Fibroblast of upper back skin (primary cell): ENCODE results near the gene DGCR2.
A peak's percentile ranks its signal among the peaks of the same experiment; 100 is the strongest.
"Not testable (repeated sequence)": the region's sequence is repeated elsewhere in the genome, so short reads cannot be mapped to it uniquely, and the experiment has no call there.

ENCODE experiments used
- DNase-seq: peaks from one replicate; pipeline ENCODE4 v3.0.0-alpha.2; 2013

Gene DGCR2

GRCh38 chr22:19105867-19106802, 16.1 kb downstream of the DGCR2 start:
- no peak for DNase-seq

GRCh38 chr22:19105456-19105855, 16.8 kb downstream of the DGCR2 start:
- no peak for DNase-seq

GRCh38 chr22:19103880-19104821, 18.1 kb downstream of the DGCR2 start:
- DNase-seq = peak; percentile 17

- DNase-seq = no peak
Observed at GRCh38 chr22:19098157-19098556, 24.1 kb downstream of the DGCR2 start.

GRCh38 chr22:19097518-19097917, 24.7 kb downstream of the DGCR2 start:
- DNase-seq = no peak

GRCh38 chr22:19096555-19096954, 25.7 kb downstream of the DGCR2 start:
- no peak for DNase-seq

- no peak for DNase-seq
Observed at GRCh38 chr22:19094393-19094997, 27.7 kb downstream of the DGCR2 start.

GRCh38 chr22:19092725-19093124, 29.5 kb downstream of the DGCR2 start:
- no peak for DNase-seq

- no peak for DNase-seq
Observed at GRCh38 chr22:19090586-19091127, 31.6 kb downstream of the DGCR2 start.

GRCh38 chr22:19090183-19090582, 32.0 kb downstream of the DGCR2 start:
- DNase-seq = no peak

- DNase-seq = no peak
Observed at GRCh38 chr22:19088866-19089595, 33.2 kb downstream of the DGCR2 start.

GRCh38 chr22:19086896-19087295, 35.3 kb downstream of the DGCR2 start:
- DNase-seq = peak; percentile 38

GRCh38 chr22:19086417-19086816, 35.8 kb downstream of the DGCR2 start:
- DNase-seq = no peak

GRCh38 chr22:19085233-19085718, 36.9 kb downstream of the DGCR2 start:
- peak; percentile 40 for DNase-seq

GRCh38 chr22:19084586-19084985, 37.6 kb downstream of the DGCR2 start:
- DNase-seq = not testable (repeated sequence)

- DNase-seq = not testable (repeated sequence)
Observed at GRCh38 chr22:19084126-19084525, 38.1 kb downstream of the DGCR2 start.

GRCh38 chr22:19082793-19083192, 39.4 kb downstream of the DGCR2 start:
- DNase-seq = no peak

GRCh38 chr22:19082101-19082500, 40.1 kb downstream of the DGCR2 start:
- DNase-seq = no peak

GRCh38 chr22:19081351-19081750, 40.9 kb downstream of the DGCR2 start:
- no peak for DNase-seq

GRCh38 chr22:19080853-19081252, 41.4 kb downstream of the DGCR2 start:
- no peak for DNase-seq

- DNase-seq = no peak
Observed at GRCh38 chr22:19079691-19080090, 42.5 kb downstream of the DGCR2 start.

- no peak for DNase-seq
Observed at GRCh38 chr22:19075404-19075803, 46.8 kb downstream of the DGCR2 start.
